ENCODE data around the gene STOM. TPM values are rescaled to one million over a fixed set of nuclear protein-coding genes. Genes with fewer than 3 reads are reported as not detected.

STOM gene
- total and polyA plus RNA-seq, 4 donors: 311 to 470 (median 409) TPM

DNA sequence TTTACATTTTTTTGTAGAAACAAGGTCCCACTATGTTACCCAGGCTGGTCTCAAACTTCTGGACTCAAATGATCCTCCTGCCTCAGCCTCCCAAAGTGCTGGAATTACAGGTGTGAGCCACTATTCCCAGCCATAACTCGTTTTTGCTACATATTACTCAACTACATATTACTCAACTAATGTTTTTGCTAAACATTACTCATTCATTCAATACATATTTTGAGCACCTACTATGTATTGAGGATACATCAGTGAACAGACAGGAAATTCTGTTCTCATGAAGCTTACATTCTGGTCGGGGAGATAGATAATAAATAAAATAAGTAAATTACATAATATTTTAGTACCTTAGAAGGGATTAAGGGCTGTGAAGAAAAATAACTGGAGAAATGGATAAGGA, 34.9 kb upstream of the STOM start:
- 55 to 61% methylated on average over 2 of the region's 2 CpGs for WGBS, 2 donors
- Histone ChIP-seq H3K9ac (ENCODE audit: insufficient read depth in 1 of 2, low read length in 2 of 2) (no peak overlapping the region), H3K27ac (ENCODE audit: low read depth in 1 of 2, low read length in 1 of 2) (no peak overlapping the region), H3K36me3 (ENCODE audit: control insufficient read depth in 4 of 4, insufficient read depth in 4 of 4, low read length in 4 of 4) (no peaks in the 10 kb centered on the region), H3K9me3 (ENCODE audit: control insufficient read depth in 4 of 4, insufficient read depth in 3 of 4, low read length in 3 of 4) (no peaks in the 10 kb centered on the region), H3K4me3 (no peak overlapping the region), H3K27me3 (ENCODE audit: control insufficient read depth in 3 of 3, insufficient read depth in 3 of 3, low read length in 2 of 3) (no peaks in the 10 kb centered on the region), H3K4me1 (ENCODE audit: control insufficient read depth in 5 of 5, insufficient read depth in 5 of 5, low read length in 5 of 5) (no peaks in the 10 kb centered on the region)
- TF ChIP-seq, protein P1, sequence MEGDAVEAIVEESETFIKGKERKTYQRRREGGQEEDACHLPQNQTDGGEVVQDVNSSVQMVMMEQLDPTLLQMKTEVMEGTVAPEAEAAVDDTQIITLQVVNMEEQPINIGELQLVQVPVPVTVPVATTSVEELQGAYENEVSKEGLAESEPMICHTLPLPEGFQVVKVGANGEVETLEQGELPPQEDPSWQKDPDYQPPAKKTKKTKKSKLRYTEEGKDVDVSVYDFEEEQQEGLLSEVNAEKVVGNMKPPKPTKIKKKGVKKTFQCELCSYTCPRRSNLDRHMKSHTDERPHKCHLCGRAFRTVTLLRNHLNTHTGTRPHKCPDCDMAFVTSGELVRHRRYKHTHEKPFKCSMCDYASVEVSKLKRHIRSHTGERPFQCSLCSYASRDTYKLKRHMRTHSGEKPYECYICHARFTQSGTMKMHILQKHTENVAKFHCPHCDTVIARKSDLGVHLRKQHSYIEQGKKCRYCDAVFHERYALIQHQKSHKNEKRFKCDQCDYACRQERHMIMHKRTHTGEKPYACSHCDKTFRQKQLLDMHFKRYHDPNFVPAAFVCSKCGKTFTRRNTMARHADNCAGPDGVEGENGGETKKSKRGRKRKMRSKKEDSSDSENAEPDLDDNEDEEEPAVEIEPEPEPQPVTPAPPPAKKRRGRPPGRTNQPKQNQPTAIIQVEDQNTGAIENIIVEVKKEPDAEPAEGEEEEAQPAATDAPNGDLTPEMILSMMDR (IDR thresholded peaks at IDR 0.05; ENCODE audit: control extremely low read depth, extremely low read depth): no peak
- DNase-seq (no peak), ATAC-seq (ENCODE audit: insufficient read depth, low FRiP score) (no peak)

DNA sequence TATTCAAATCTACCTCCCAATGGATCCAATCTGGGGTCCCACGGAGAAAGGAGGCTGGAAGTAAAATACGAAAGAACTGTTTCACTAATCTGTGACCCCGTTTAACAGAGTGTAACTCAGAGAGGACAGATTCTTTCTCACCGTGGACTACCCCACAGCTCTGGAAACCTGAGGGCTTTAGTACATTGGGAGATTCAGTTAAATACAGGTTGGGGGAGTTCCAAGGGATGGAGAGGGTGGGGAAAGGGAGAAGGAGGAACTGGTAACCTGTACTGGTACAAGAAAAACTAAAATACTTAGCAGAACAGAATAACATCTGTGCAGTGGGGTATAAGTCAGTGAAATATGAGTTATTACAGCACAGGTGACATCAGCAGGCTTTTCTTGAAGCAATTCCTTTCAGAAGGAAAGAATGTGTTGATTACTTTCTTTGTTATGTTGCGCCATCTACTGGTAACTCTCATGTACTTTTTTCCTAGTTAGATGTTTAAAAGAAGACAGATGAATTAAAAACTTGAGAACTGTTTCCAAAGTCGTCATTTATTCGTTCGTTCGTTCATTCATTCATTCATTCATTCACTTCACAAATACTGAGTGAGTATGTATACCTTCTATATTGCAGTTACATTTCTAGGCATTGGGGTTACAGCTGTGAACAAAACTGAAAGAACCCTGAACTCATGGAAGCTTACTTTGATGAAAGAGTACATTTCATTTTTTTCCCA, 30.0 kb upstream of the STOM start:
- Histone ChIP-seq H3K27ac (ENCODE audit: low read depth in 1 of 2, low read length in 1 of 2) (no peak overlapping the region), H3K36me3 (ENCODE audit: control insufficient read depth in 4 of 4, insufficient read depth in 4 of 4, low read length in 4 of 4) (no peaks in the 10 kb centered on the region), H3K27me3 (ENCODE audit: control insufficient read depth in 3 of 3, insufficient read depth in 3 of 3, low read length in 2 of 3) (no peaks in the 10 kb centered on the region), H3K4me3 (no peak overlapping the region), H3K9ac (ENCODE audit: insufficient read depth in 1 of 2, low read length in 2 of 2) (no peak overlapping the region), H3K4me1 (ENCODE audit: control insufficient read depth in 5 of 5, insufficient read depth in 5 of 5, low read length in 5 of 5) (no peaks in the 10 kb centered on the region), H3K9me3 (ENCODE audit: control insufficient read depth in 4 of 4, insufficient read depth in 3 of 4, low read length in 3 of 4) (peaks cover 0 to 3% (median 0%) of the 10 kb centered on the region in 4 donors)
- DNase-seq: peak in 2 of 3 donors; percentile 80 to 88
- ATAC-seq (ENCODE audit: insufficient read depth, low FRiP score): peak; percentile 72
- 27 to 30% methylated on average over 9 of the region's 9 CpGs for WGBS, 2 donors
- TF ChIP-seq, protein P1 (IDR thresholded peaks at IDR 0.05; ENCODE audit: control extremely low read depth, extremely low read depth): peak; percentile 60

DNA sequence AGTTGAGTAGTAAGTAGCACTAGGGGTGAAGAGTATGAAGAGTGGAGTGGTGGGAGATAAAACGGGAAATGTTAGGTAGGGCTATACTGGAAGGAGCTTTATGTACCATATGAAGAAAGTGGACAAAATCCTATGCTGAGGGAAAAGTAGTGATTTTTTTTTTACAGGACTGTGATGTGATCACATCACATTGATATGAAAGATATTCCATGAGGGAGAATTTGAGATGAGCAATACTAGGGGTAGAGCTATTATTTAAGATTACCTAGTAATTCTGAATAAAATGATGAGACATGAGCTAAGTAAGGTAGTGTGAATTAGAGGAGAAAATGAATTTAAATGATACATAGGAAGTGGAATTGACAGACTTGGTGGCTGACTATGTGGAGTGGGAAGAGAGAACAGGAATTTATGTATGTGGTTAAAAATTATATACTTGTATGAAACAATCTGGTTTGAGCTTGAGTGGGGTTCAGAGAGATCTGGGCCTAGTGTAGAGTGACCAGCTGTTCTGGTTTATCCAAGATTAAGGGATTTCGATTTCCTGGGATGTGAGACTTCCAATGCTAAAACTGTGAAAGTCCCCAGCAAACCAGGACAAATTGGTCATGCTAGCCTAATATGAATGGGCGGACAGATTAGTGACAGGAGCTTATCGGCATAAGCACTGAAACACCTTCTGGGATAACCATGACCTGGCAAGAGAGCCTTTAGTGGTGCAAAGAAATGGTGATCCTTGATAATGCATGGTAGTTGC, 29.3 kb upstream of the STOM start:
- no peaks in the 10 kb centered on the region for H3K27me3 ChIP-seq (ENCODE audit: control insufficient read depth in 3 of 3, insufficient read depth in 3 of 3, low read length in 2 of 3)
- no peak for DNase-seq
- WGBS, 2 donors: 88 to 90% methylated on average over 4 of the region's 4 CpGs

More for the DNA sequence above, 29.3 kb upstream of the STOM start:
- no peaks in the 10 kb centered on the region for H3K36me3 ChIP-seq (ENCODE audit: control insufficient read depth in 4 of 4, insufficient read depth in 4 of 4, low read length in 4 of 4)
- H3K27ac ChIP-seq (ENCODE audit: low read depth in 1 of 2, low read length in 1 of 2): no peak overlapping the region
- H3K4me1 ChIP-seq (ENCODE audit: control insufficient read depth in 5 of 5, insufficient read depth in 5 of 5, low read length in 5 of 5): no peaks in the 10 kb centered on the region
- H3K9ac ChIP-seq (ENCODE audit: insufficient read depth in 1 of 2, low read length in 2 of 2): no peak overlapping the region
- no peak overlapping the region for H3K4me3 ChIP-seq
- TF ChIP-seq, protein P1 (IDR thresholded peaks at IDR 0.05; ENCODE audit: control extremely low read depth, extremely low read depth): no peak
- no peak for ATAC-seq (ENCODE audit: insufficient read depth, low FRiP score)
- peaks cover 0 to 3% (median 0%) of the 10 kb centered on the region in 4 donors for H3K9me3 ChIP-seq (ENCODE audit: control insufficient read depth in 4 of 4, insufficient read depth in 3 of 4, low read length in 3 of 4)
